ENCODE data around the gene POC5. TPM values are rescaled to one million over a fixed set of nuclear protein-coding genes. Genes with fewer than 3 reads are reported as not detected.
A peak's percentile ranks its signal among the peaks of the same experiment; 100 is the strongest.

The POC5 gene
- total RNA-seq, 4 donors from 2014 or later, result 8.8 to 47.6 (median 27.8) TPM

GRCh38 chr5:75716715-75717081 lies 539 bp downstream of the POC5 start:
- TF ChIP-seq CTCF (IDR thresholded peaks at IDR 0.05), result no peak
- Histone ChIP-seq H3K4me1 (no peaks in the 10 kb centered on the region), H3K4me3 (peak overlapping the region; percentile 73 to 88), H3K9me3 (no peaks in the 10 kb centered on the region), H3K36me3 (no peaks in the 10 kb centered on the region), H3K27me3 (no peaks in the 10 kb centered on the region), H3K27ac (peak overlapping the region; percentile 78 to 87)
- no peak for DNase-seq
- intact Hi-C loops (cut with DNase I; ENCODE audit: low total_unique reads), result no loop called here

- H3K36me3 ChIP-seq, result no peaks in the 10 kb centered on the region
- no peaks in the 10 kb centered on the region for H3K9me3 ChIP-seq
- no peak overlapping the region for H3K27ac ChIP-seq
- DNase-seq, result no peak
- H3K4me1 ChIP-seq, result no peaks in the 10 kb centered on the region
- H3K27me3 ChIP-seq, result no peaks in the 10 kb centered on the region
- no peak for TF ChIP-seq POLR2A (IDR thresholded peaks at IDR 0.05)
- TF ChIP-seq CTCF (IDR thresholded peaks at IDR 0.05), result no peak
- H3K4me3 ChIP-seq, result no peak overlapping the region
- intact Hi-C loops (cut with DNase I; ENCODE audit: low total_unique reads), result no loop called here
These were observed 5.1 kb downstream of the POC5 start for GRCh38 chr5:75712091-75712490.

DNA sequence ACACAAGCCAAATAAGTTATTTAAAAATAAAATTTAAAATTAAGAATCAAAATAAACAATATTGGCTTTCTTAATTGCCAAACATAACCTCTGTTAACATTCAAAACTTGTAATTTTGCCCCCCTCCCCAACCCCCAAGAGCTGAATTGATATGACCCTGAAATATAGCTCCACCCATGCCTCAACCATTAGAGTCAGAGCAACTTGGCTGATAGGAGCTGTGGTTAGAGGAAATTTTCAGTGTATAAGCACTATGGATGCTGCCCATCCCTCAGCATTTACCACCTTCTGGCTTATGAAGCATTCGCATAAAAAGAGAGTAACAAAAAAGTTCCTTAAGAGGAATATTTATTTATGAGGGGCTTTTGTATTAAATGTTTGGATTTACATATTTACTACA lies 6.1 kb downstream of the POC5 start:
- no peaks in the 10 kb centered on the region for H3K27me3 ChIP-seq
- intact Hi-C loops (cut with DNase I; ENCODE audit: low total_unique reads), result no loop called here
- no peak for TF ChIP-seq CTCF (IDR thresholded peaks at IDR 0.05)
- no peak for TF ChIP-seq POLR2A (IDR thresholded peaks at IDR 0.05)

DNA sequence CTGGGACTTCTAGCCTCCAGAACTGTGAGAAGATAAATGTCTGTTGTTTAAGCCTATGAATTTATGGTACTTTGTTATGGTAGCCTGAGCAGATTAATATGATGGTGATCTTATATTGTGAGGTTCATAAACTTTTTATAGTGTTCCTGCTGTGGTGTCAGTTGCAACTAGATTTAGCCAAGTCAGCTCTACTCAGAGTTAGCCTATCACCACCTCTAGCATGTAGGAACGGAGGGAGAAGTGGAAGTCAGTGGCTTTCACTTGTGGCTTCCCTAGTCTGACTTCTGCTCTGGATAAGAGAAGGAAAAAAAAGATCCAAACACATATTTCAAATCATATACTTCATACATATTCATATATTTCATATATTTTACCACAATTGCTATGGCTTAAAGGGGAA lies 6.6 kb downstream of the POC5 start:
- intact Hi-C loops (cut with DNase I; ENCODE audit: low total_unique reads), result no loop called here
- no peak overlapping the region for H3K27ac ChIP-seq

More for the DNA sequence above, 6.1 kb downstream of the POC5 start:
- H3K4me3 ChIP-seq, result no peak overlapping the region
- H3K4me1 ChIP-seq, result no peaks in the 10 kb centered on the region
- no peaks in the 10 kb centered on the region for H3K9me3 ChIP-seq
- no peak overlapping the region for H3K27ac ChIP-seq
- no peaks in the 10 kb centered on the region for H3K36me3 ChIP-seq
- no peak for DNase-seq

GRCh38 chr5:75707911-75708509 lies 9.2 kb downstream of the POC5 start:
- no peaks in the 10 kb centered on the region for H3K4me1 ChIP-seq
- DNase-seq, result no peak
- no peak overlapping the region for H3K4me3 ChIP-seq
- no peak for TF ChIP-seq POLR2A (IDR thresholded peaks at IDR 0.05)
- no peak for TF ChIP-seq CTCF (IDR thresholded peaks at IDR 0.05)
- H3K27ac ChIP-seq, result no peak overlapping the region
- intact Hi-C loops (cut with DNase I; ENCODE audit: low total_unique reads), result no loop called here
- no peaks in the 10 kb centered on the region for H3K27me3 ChIP-seq
- no peaks in the 10 kb centered on the region for H3K9me3 ChIP-seq
- H3K36me3 ChIP-seq, result no peaks in the 10 kb centered on the region

More for the DNA sequence above, 6.6 kb downstream of the POC5 start:
- no peak for DNase-seq
- no peaks in the 10 kb centered on the region for H3K36me3 ChIP-seq
- no peaks in the 10 kb centered on the region for H3K9me3 ChIP-seq
- no peak overlapping the region for H3K4me3 ChIP-seq
- TF ChIP-seq POLR2A (IDR thresholded peaks at IDR 0.05) (no peak), CTCF (IDR thresholded peaks at IDR 0.05) (no peak)
- H3K4me1 ChIP-seq, result no peaks in the 10 kb centered on the region
- H3K27me3 ChIP-seq, result no peaks in the 10 kb centered on the region
